COLO668 (cell line): ENCODE data around the gene ANXA11.
"Not testable (repeated sequence)": the region's sequence is repeated elsewhere in the genome, so short reads cannot be mapped to it uniquely, and the experiment has no call there.

Experiments
- DNase-seq: peaks from one replicate; lab custom pipeline; 2025; ENCODE audit not compliant: unreplicated experiment; lab: John Stamatoyannopoulos, UW

The ANXA11 gene

DNA sequence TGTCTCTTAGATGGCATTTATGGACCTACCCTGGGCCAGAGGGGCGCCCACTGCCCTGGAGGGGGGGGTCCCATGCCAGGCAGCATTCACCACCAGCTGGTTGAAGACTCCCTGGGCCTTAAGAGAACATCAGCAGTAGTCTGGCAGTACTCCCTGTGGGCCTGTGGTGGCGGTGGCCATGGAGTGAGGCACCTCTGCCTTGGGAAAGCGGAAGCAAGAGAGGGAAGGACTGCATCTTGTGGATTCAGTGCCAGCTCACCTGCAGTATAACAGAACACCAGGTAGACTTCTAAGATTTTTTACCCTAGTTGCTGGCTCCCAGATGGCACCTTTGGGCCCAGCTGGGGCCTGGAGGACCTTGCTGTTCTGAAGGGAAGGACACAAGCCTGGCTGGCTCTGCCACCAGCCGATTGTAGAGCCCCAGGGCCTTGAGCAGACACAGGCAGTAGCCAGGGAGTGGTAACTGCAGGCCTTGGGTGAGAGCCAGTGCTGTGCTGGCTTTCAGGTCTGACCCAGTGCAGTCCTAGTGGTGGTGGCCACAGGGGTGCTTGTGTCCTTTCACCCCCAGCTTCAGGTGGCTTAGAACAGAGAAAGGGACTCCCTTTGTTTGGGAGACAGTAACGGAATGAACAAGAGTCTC lies 57.1 kb downstream of the ANXA11 start:
- no peak for DNase-seq

DNA sequence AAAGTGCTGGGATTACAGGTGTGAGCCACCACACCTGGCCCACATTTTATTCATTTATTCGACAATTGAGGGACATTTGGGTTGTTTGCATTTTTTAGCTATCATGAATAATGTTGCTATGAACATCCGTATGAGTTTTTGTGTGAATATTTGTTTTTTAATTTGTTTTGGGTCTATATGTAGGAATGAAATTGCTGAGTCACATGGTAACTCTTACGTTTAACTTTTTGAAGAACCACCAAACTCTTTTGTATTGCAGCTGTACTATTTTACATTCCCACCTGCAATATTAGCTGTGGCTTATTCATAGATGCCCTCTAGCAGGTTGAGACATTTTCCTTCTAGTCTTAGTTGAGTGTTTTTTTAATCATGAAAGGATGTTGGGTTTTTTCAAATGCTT lies 58.4 kb downstream of the ANXA11 start:
- no peak for DNase-seq

DNA sequence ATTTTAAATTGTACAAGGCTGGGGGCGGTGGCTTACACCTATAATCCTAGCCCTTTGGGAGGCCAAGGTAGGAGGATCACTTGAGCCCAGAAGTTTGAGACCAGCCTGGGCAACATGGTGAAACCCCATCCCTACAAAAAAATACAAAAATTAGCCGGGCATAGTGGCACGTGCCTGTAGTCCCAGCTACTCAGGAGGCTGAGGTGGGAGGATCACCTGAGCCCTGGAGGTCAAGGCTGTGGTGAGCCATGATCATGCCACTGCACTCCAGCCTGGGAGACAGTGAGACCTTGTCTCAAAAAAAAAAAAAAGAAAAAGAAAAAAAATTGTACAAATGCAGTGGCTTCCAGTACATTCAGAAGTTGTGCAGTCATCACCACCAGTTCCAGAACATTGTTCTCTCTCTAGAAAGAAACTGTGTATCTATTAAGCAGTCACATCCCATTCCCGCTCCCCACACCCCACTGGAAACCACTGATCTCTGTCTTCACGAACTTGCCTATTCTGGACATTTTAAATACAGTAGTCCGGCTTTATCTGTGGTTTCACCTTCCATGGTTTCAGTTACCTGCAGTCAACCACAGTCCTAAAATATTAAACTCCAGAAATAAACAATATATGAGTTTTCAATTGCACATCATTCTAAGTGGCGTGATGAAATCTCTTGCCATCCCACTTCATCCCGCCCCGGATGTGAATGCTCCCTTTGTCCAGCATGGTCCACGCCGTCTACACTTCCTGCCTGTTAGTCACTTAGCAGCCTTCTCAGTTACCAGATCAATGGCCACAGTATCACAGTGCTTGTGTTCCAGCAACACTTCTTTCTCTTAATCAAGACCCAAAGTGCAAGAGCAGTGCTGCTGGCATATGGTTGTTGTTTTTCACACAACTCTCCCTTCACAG lies 59.7 kb downstream of the ANXA11 start:
- DNase-seq, result peak; percentile 10

DNA sequence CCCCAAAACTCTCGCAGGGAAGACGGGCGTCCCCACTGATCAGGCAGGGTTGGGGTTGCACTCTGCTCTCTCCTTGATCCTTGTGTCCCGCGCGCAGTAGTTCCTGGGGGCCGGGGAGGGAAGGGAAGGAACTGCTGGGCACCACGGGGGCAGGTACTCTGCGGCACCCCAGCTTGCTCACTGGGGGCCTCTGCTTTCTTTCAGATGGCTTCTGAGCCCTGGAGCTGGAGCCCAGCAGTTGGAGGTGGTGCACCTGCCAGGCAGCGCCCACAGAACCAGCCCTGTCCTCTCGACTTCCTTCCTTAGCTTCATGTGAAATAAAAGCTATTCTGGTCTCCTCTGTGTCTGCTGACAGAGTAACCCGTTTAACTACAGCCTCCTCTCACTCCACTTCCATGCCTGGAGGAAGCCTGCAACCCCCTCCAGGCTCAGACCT lies 60.6 kb downstream of the ANXA11 start:
- peak; percentile 37 for DNase-seq

DNA sequence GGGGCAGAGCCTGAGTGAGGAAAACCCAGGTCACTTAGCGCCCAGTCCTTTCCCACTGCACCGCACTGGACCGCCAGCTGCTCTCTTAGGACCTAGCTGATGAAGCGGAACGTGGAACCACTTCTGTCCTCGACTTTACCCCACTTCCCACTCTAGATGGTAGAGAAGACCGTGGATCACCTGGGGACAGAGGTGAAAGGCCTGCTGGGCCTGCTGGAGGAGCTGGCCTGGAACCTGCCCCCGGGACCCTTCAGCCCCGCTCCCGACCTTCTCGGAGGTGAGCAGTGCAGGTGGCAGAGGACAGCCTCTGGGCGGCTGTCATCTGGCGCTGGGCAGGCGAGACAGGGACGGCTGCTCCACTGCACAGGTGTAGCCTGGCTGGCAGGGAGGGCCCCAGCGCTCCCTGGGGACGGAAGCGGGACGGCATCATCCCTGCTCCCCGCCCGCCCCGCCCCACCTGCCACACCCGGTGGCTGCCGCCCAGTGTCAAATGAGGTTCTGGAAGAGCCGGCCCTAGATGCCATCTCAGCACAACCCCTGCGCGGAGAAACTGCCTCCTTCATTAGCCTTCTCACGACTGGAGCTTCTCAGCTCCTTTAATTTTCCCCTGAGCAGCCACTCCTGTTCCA lies 61.2 kb downstream of the ANXA11 start:
- peak; percentile 86 for DNase-seq

DNA sequence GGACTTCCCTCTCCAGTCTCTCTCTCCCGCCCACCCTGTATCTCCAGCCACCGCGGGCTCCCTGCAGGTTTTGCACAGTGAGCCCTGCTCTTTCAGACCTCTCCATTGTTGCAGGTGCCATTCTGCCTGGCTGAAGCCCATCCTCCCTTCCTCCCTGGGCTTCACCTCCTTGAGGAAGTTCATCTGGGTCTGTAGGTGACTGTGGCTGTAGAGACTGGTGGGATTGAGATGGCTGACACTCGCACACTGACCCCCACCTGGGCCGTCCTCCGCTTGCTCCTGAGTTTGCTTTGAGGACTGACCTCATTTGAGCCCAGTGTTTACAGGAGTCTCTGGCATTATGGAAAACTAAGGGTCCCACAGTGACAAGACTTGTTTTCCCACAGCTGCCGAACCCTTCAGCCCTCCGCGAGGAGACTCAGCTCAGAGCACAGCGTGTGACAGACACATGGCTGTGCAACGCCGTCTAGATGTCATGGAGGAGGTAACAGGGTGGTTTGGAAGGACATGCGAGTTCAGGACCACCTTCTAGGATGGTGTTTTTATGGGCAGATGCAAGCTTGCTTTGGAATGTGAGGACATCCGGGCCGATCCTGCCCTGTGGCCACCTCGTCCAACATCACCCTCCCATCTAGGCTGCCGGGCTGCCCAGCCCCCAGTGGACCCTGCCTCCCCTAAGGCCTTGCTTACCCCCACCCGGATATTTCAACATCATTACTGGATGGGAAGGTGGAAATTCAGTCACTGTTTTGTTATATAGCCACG lies 63.5 kb downstream of the ANXA11 start:
- no peak for DNase-seq

DNA sequence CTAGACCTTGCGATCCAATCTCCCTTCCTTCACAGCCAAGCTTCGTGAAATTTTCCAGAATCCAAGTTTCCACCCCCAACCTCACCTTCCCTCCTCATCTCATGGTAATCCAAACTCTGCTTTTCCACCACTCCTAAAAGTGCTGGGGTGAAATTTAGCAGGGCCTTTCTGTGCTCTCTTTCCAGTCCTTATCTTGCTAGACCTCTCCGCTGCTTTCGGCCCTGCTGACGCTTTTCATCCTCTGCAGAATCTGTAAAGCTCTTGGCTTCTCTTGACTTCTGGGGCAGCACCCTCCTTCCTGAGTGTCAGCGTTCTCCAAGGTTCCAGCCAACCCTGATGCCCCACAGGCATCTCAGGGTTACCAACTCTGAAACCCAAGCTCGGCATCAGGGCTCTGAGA lies 65.1 kb downstream of the ANXA11 start:
- DNase-seq, result no peak

DNA sequence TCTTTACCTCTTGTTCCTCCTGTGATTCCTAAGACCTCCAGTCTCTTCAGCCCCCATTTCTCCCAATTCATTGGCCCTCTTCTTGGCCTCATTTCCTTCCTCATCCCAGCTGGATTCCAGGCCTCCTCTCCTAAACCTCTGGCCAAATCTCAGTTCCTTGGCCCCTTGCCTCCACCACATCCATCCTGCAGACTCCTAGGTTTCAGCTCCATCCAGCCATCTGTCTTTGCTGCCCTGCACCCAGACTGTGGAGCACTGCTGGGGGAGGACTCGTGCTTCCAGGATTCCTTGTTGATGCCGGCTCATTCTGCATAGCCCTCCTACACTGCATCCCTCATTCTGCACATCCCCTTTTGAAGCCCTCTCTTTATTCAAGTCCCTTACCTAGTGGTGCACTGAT lies 66.1 kb downstream of the ANXA11 start:
- DNase-seq, result no peak

DNA sequence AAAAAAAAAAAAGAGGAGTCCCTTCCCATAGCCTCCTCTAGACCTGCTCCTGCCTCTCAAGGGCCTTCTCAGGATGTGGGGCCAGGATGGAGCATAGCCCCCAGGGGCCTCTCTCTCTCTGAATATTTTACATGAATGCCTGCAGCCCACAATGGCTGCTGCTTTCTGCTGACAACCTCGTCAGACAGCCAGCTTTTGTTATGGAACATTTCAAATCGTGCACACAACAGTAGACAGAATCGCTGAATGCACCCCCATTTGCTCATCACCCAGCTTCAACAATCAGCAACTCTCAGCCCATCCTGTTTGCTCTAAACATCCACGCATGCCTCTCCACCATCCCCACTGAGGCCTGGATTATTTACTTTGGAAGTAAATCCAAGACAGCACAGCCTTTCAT lies 67.4 kb downstream of the ANXA11 start:
- no peak for DNase-seq

DNA sequence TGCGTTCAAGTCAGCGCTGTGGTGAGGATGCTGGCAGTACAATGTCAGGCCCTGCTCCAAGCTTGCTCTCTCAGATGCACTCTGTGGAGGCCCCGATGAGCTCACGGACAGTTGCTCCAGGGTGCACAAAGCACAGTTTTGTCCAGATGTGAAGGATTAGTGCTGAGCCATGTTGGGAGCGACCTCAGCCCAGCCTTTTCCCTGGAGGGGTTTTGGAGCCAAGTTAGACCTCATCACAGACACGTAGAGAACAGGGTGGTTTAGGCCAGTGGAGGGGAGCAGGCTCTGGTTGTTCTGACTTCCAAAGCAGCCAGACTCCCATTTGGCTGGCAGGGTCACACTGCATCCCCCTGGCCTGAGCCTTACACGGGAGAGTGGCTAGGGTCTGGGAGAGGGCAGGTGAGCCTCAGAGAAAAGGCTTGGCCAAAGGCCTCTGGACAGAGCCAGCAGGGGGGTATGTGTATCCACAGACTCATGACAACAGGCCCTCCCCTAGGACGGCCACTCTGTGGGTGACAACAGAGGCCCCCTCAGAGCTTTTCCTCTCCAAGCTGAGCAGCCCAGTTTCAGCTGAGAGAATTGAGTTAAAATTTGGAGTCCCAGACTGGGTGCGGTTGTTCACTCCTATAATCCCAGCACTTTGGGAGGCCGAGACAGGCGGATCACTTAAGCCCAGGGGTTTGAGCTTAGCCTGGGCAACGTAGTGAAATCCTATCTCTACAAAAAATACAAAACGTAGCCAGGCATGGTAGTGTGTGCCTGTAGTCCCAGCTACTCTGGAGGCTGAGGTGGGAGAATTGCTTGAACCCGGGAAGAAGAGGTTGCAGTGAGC lies 68.1 kb downstream of the ANXA11 start:
- DNase-seq, result no peak

DNA sequence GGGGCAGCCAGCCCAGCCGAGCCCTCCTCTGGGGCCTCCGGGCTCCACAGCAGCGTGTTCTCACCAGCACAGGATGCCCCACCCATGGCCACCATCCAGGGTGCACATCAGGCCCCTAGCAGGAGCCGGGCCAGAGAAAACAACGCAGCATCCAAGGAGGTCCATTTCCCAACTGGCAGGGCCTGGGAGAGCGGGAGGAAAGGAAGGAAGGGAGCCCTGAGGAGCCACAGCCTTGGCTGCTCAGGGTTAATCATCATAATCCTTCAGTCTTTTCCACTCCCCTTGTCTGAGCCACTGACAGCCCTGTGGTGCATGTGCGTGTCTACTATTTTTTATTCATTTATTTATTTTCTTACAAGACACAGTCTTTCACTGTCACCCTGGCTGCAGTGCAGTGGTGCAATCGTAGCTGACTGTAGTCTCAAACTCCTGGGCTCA lies 69.2 kb downstream of the ANXA11 start:
- DNase-seq, result no peak

DNA sequence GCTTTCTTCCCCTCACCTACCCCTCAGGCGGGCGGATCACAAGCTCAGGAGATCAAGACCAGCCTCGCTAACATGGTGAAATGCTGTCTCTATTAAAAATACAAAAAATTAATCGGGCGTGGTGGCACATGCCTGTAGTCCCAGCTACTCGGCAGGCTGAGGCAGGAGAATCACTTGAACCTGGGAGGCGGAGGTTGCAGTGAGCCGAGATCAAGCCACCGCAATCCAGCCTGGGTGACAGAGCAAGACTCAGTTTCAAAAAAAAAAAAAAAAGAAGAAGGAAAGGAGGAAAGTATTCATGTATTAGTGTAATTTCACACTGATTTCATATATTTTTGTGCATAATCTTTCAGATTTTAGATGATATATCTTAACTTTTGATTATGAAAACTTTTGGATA lies 71.7 kb downstream of the ANXA11 start:
- DNase-seq, result not testable (repeated sequence)

DNA sequence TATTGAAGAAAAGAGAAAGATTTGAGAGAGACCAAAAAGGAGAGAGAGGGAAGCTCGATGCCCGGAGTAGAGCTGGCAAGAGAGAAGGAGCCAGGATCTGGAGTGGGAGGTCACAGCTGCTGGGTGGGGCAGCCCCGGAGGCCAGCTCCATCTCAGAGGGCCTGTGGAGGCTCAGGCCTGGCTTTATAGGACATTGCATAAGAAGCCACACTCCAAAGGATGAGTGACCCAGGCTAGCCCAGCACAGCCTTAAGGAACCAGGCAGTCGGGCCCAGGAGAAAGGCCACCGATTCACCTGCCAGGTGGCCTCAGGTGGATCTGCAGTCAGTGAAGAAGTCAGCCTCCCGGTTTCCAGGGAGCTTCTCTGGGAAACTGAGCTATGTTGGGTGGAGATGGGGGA lies 72.1 kb downstream of the ANXA11 start:
- DNase-seq, result no peak

DNA sequence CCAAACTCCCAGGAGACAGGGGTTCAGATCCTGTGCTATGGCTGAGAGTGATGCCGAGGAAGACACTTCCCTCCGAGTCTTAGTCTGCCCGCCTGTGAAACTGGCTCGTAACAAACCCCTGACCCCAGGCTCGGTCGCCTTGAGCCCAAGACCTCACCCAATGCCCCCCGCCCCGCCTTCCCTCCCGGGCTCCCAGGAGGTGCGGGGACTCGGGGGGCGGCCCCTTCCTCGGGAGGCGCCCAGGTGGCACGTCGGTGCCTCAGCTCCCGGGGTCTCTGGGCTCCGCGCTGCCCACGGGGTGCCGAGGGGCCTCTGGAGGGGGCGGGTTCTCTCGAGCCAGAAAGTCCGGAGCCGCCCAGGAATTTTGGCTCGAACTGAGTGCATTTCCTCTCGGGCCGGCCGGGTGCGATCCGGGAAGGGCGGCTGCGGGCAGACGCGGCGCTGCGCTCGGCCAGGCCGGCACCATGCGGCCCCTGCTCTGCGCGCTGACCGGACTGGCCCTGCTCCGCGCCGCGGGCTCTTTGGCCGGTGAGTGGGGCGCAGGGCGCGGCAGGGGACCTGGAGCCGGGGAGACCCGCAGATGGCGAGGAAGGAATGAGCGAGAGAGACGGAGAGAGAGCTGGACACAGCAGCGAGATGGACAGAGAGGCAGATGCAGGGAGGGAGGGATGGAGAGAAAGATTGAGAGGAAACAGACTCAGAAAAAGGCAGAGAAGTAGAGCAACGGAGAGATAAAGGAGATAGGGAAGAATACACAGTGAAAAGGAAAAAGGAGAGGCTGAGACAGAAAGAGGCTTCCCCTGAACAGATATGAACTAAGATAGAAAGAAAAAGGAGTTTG lies 72.8 kb downstream of the ANXA11 start, which contains the start of gene PLAC9:
PLAC9 (plus strand) TSS at position 432 of the 841 bp plus-strand sequence; CDS start at position 465, 33 bp downstream.
- no peak for DNase-seq

DNA sequence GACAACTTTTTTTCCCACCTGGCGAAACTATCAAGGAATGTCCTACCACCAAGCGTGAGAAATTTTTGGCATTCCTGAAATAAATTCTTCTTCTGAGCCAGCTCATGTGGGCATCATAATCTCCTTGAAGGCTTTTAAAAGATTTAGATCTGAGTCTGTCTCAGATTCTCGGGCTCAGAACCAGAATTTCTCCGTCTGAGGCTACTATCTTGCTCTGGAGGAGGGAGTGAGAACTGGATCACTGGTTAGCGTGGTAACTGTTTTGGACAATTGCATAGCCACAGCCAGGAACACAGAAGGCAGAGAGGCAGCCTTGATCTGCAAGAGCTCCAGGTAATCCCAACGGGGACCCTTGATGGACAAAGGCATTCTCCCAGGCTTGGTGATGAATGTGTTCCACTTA lies 73.8 kb downstream of the ANXA11 start:
- DNase-seq, result no peak

DNA sequence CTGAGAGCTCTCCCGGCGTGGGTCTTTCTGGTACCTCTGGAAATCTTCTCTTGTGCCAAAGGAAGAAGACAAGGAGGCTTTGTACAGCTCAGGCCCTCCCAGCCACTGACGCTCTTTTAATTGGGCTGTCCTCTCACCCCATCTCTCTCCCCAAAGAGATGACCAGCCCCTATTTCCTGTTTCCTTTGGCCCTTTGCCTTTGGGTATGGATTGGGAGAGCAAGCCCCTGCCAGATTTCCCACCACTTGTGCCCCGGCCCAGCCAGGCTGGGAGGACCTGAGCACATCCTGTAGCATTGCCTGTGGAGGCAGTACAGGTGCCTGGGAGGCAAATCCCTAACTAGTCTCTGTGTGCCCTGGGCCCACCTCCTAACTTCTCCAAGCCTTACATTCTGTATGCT lies 78.5 kb downstream of the ANXA11 start:
- DNase-seq, result no peak

DNA sequence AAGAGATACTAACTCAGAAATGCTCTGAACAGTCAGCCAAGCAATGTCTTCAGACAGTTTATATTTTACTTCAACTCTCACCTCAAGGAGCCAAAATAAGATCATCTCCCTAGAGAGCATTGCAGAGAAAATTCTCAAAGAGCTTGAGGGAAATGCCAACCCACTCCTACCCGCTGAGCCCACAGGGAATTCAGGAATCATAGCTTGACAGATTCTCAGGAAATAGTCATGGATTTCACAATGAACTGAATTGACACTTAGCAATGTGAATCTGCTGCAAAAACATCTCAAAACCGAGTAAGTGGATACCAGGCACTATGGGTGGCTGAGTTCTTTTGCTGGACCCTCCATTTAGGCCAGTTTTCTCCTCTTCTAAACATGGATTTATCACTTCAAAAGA lies 82.6 kb downstream of the ANXA11 start:
- no peak for DNase-seq

DNA sequence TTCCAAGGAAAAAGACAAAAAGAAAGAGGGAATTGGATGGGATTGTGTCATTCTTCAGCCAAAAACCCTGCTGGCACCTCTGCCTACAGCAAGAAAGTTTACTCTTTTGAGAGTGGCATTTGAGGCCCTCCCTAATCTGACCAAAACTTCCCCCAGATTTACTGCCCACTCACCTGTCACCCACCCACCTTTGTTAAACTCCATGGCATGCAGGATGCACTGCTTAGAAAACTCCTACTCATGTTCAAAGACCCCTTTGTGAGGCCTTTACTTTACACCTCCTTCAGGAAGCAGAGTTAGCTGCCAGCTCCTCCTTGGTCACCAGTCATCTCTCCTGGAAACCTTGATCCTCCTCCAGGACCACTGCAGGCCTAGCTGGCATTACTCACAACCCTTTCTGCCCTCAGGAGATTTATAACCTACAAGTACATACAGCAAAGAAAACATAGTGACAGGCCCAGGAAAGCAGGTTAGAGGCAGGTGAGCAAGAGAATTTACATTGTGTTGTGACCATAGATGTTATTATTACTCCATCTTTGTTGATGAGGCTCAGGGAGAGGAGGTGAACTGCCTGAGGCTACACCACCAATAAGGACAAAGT lies 83.1 kb downstream of the ANXA11 start:
- no peak for DNase-seq

DNA sequence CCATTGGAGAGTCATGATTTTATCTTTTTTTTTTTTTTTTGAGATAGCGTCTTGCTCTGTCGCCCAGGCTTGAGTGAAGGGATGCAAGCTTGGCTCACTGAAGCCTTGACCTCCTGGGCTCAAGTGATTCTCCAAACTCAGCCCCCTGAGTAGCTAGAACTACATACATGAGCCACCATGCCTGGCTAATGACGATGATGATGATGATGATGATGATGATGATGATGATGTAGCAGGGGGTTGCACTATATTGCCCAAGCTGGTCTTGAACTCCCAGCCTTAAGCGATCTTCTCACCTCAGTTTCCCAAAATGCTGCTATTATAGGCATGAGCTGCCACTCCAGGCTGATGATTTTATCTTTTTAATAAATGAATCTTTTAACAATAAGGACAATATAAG lies 86.7 kb downstream of the ANXA11 start:
- DNase-seq, result no peak
